IMR-90 (cell line): ENCODE measurements around the gene KRTAP10-10. TPM values are rescaled to one million over a fixed set of nuclear protein-coding genes. Genes with fewer than 3 reads are reported as not detected.
"Not testable (repeated sequence)": the region's sequence is repeated elsewhere in the genome, so short reads cannot be mapped to it uniquely, and the experiment has no call there.

ENCODE experiments used
- ATAC-seq: fragments of 200-7000 bp; cut with Tn5 transposase; 2 replicates; pipeline ENCODE4 v1.9.1; 2020; ENCODE audit warnings: low read depth, mild to moderate bottlenecking, moderate library complexity
- BruUV-seq: library from RNA; stranded (reverse); fragments of 400-500 nt; replicated peaks from 2 replicates; lab custom pipeline; 2021; lab: Mats Ljungman, UMichigan
- CTCF ChIA-PET: fragments of 300-600 bp; formaldehyde crosslinking; extraction: SDS; loops from one replicate; lab custom pipeline; 2021; ENCODE audit warnings: antibody characterized with exemption; lab: Yijun Ruan, JAX
- POLR2A ChIA-PET: fragments of 300-600 bp; sonication (Branson Sonifier 250); formaldehyde crosslinking; loops from one replicate; lab custom pipeline; 2022; ENCODE audit warnings: antibody characterized with exemption; ENCODE audit not compliant: unreplicated experiment; lab: Charles Lee
- DNase-seq: peaks from one replicate; pipeline ENCODE4 v3.0.0; 2013
- H2AFZ ChIP-seq: replicated peaks from 2 replicates; pipeline ENCODE3; 2013; ENCODE audit warnings: low read length, mild to moderate bottlenecking; ENCODE audit not compliant: poor library complexity
- H2AK5ac ChIP-seq: 2 replicates; pipeline ENCODE4 v1.6.1; 2013; ENCODE audit warnings: low read depth, low read length, inconsistent platforms
- H2AK9ac ChIP-seq: replicated peaks from 2 replicates; pipeline ENCODE3; 2013; ENCODE audit warnings: mild to moderate bottlenecking, low read depth, low read length, moderate library complexity; ENCODE audit not compliant: poor library complexity
- H2BK120ac ChIP-seq: 2 replicates; pipeline ENCODE4 v1.6.1; 2013; ENCODE audit warnings: low read depth, low read length, inconsistent platforms
- H2BK15ac ChIP-seq: 3 replicates; pipeline ENCODE4 v1.6.1; 2013; ENCODE audit warnings: low read depth, low read length, inconsistent platforms
- H2BK20ac ChIP-seq: 2 replicates; pipeline ENCODE4 v1.6.1; 2013; ENCODE audit warnings: low read depth, mild to moderate bottlenecking, inconsistent platforms, low read length, moderate library complexity
- H2BK5ac ChIP-seq: 2 replicates; pipeline ENCODE4 v1.6.1; 2013; ENCODE audit warnings: mild to moderate bottlenecking, low read depth, low read length, inconsistent platforms; ENCODE audit not compliant: poor library complexity, severe bottlenecking
- H3K14ac ChIP-seq: replicated peaks from 2 replicates; pipeline ENCODE4 v1.6.1; 2013; ENCODE audit warnings: low read depth, low read length, inconsistent platforms
- H3K18ac ChIP-seq: 2 replicates; pipeline ENCODE4 v1.6.1; 2013; ENCODE audit warnings: low read depth, low read length, control low read depth
- H3K23ac ChIP-seq: 2 replicates; pipeline ENCODE4 v1.6.1; 2013; ENCODE audit warnings: low read depth, low read length, inconsistent platforms
- H3K27ac ChIP-seq: 2 replicates; pipeline ENCODE4 v1.5.1; 2013; ENCODE audit warnings: mild to moderate bottlenecking, control low read depth, low read length; ENCODE audit not compliant: insufficient read depth
- H3K27me3 ChIP-seq: 2 replicates; pipeline ENCODE4 v1.6.1; 2013; ENCODE audit warnings: low read length; ENCODE audit not compliant: control insufficient read depth, insufficient read depth
- H3K36me3 ChIP-seq: 2 replicates; pipeline ENCODE4 v1.6.1; 2013; ENCODE audit warnings: low read length, mixed read lengths; ENCODE audit not compliant: control insufficient read depth, insufficient read depth
- H3K4ac ChIP-seq: 2 replicates; pipeline ENCODE4 v1.6.1; 2013; ENCODE audit warnings: low read depth, low read length, inconsistent platforms
- H3K4me1 ChIP-seq: 2 replicates; pipeline ENCODE4 v1.6.1; 2013; ENCODE audit warnings: low read length, mixed read lengths; ENCODE audit not compliant: control insufficient read depth, insufficient read depth
- H3K4me2 ChIP-seq: 2 replicates; pipeline ENCODE4 v1.6.1; 2013; ENCODE audit warnings: low read depth, mild to moderate bottlenecking, control low read depth, low read length, moderate library complexity
- H3K4me3 ChIP-seq: 2 replicates; pipeline ENCODE4 v1.5.1; 2013; ENCODE audit warnings: low read depth, mild to moderate bottlenecking, control low read depth, low read length, moderate library complexity; ENCODE audit not compliant: insufficient read depth
- H3K56ac ChIP-seq: 2 replicates; pipeline ENCODE4 v1.6.1; 2013; ENCODE audit warnings: low read length, inconsistent platforms; ENCODE audit not compliant: insufficient read depth; ENCODE audit errors: extremely low read depth
- H3K79me1 ChIP-seq, 2 experiments: 2 replicates each; pipeline ENCODE4 v1.6.1; 2013; ENCODE audit warnings: low read length in 2 of 2, inconsistent platforms in 1 of 2, low read depth in 1 of 2
- H3K9ac ChIP-seq: 2 replicates; pipeline ENCODE4 v1.6.1; 2013; ENCODE audit warnings: low read depth, low read length, control low read depth
- H3K9me1 ChIP-seq: 2 replicates; pipeline ENCODE4 v1.6.1; 2013; ENCODE audit warnings: low read length, inconsistent platforms; ENCODE audit not compliant: insufficient read depth
- H3K9me3 ChIP-seq: 2 replicates; pipeline ENCODE4 v1.6.1; 2013; ENCODE audit warnings: low read length; ENCODE audit not compliant: control insufficient read depth, insufficient read depth
- H4K20me1 ChIP-seq: 2 replicates; pipeline ENCODE4 v1.6.1; 2013; ENCODE audit warnings: low read length, inconsistent platforms; ENCODE audit not compliant: insufficient read depth
- H4K5ac ChIP-seq: 2 replicates; pipeline ENCODE4 v1.6.1; 2013; ENCODE audit warnings: mild to moderate bottlenecking, low read depth, low read length, control low read depth
- H4K8ac ChIP-seq, 2 experiments: 2 replicates each; pipeline ENCODE4 v1.6.1; 2013; ENCODE audit warnings: low read depth in 2 of 2, low read length in 2 of 2, control low read depth in 1 of 2, inconsistent platforms in 1 of 2
- H4K91ac ChIP-seq: 2 replicates; pipeline ENCODE4 v1.6.1; 2013; ENCODE audit warnings: low read depth, low read length, inconsistent platforms; ENCODE audit not compliant: insufficient read depth
- WGBS, 2 experiments: methylation state at CpG; one replicate each; pipeline versions ENCODE4 v1.1.5 to v1.1.7; 2013; ENCODE audit warnings: missing lambda C conversion rate in 2 of 2; ENCODE audit not compliant: insufficient read length in 1 of 2; ENCODE audit errors: extremely low coverage in 2 of 2; 5-methylcytosine and 5-hydroxymethylcytosine counted together
- dilution Hi-C: fragments of 300-500 bp; cut with HindIII; formaldehyde crosslinking; loops from one replicate; pipeline ENCODE4 v1.14.3; 2018; ENCODE audit warnings: low sequenced_read_pairs; ENCODE audit not compliant: unreplicated experiment
- in situ Hi-C: fragments of 300-500 bp; cut with MboI; formaldehyde crosslinking; loops from 3 replicates; pipeline ENCODE4 v1.14.3; 2019; ENCODE audit warnings: low sequenced_read_pairs, inconsistent platforms, mixed read lengths
- intact Hi-C: fragments of 100-400 bp; cut with micrococcal nuclease; formaldehyde crosslinking; loops from 2 replicates; pipeline ENCODE4 v1.10.0; 2022
- polyA plus RNA-seq, 3 experiments: library from polyadenylated mRNA; depleted of rRNA; stranded (reverse); fragments of >200 nt; gene quantifications; 2 replicates each; pipeline ENCODE4 v1.2.3, GENCODE V29; 2012; ENCODE audit warnings: low replicate concordance in 1 of 3
- total RNA-seq: library from RNA; depleted of rRNA; stranded (reverse); fragments of >200 nt; gene quantifications from 2 replicates; pipeline ENCODE4 v1.2.3, GENCODE V29; 2012

Gene KRTAP10-10
- total and polyA plus RNA-seq, 2 of the 4 experiments (the other 2 are of a cell fraction): not detected

DNA sequence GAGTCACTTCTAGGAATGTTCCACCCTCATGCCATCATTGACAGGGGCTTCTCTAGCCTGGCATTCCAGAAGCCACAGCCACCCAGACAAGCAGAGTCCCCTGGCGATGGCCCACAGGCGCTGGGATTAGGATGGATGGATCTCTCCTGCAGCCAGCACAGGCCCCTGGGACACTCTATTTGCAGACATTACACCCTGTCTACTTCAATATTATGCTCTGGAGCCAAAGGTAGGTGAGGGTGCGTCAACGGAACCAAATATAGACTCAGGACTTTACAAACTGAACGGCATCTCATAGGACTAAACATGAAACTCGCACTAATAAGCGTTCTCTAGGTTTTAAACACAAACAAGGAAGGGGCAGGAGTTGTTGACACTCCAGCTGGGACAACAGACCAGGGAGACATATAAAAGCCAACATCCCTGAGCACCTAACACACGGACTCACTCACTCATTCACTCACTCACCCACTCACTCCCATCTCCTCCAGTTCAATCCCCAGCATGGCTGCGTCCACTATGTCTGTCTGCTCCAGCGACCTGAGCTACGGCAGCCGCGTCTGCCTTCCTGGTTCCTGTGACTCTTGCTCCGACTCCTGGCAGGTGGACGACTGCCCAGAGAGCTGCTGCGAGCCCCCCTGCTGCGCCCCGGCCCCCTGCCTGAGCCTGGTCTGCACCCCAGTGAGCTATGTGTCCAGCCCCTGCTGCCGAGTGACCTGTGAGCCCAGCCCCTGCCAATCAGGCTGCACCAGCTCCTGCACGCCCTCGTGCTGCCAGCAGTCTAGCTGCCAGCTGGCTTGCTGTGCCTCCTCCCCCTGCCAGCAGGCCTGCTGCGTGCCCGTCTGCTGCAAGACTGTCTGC is 36.8 kb upstream of the KRTAP10-10 start, which contains the start of gene KRTAP10-7:
TSS of gene KRTAP10-7 (plus strand) at position 480 of the 861 bp plus-strand sequence. CDS start at position 505, 25 bp downstream.
- H3K23ac ChIP-seq, H4K20me1 ChIP-seq, H3K18ac ChIP-seq, H2BK20ac ChIP-seq, H2BK120ac ChIP-seq, H2BK15ac ChIP-seq, H3K9ac ChIP-seq, H3K4me2 ChIP-seq, H2AK5ac ChIP-seq, H3K79me1 ChIP-seq, intact Hi-C loops, H3K14ac ChIP-seq, H2BK5ac ChIP-seq, H3K9me3 ChIP-seq, H3K27me3 ChIP-seq, H3K4me1 ChIP-seq, H2AK9ac ChIP-seq, CTCF ChIA-PET, in situ Hi-C loops, H3K4ac ChIP-seq, H2AFZ ChIP-seq, DNase-seq, H4K8ac ChIP-seq, BruUV-seq, H3K36me3 ChIP-seq, H3K9me1 ChIP-seq, H3K27ac ChIP-seq, H4K5ac ChIP-seq, H3K56ac ChIP-seq, ATAC-seq, POLR2A ChIA-PET, H4K91ac ChIP-seq, H3K4me3 ChIP-seq, dilution Hi-C loops: not testable (repeated sequence)
- 81% methylated on average over 3 of the region's 23 CpGs; no CpG with 5 or more reads in 1 of the 2 experiments for WGBS, 2 experiments

DNA sequence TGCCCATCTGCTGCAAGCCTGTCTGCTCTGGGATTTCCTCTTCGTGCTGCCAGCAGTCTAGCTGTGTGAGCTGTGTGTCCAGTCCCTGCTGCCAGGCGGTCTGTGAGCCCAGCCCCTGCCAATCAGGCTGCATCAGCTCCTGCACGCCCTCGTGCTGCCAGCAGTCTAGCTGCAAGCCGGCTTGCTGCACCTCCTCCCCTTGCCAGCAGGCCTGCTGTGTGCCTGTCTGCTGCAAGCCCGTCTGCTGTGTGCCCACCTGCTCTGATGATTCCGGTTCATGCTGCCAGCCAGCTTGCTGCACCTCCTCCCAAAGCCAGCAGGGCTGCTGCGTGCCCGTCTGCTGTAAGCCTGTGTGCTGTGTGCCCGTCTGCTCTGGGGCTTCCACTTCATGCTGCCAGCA is 36.1 kb upstream of the KRTAP10-10 start:
- H2AFZ ChIP-seq, H3K9me1 ChIP-seq, H3K9me3 ChIP-seq, H2BK20ac ChIP-seq, intact Hi-C loops, H3K4ac ChIP-seq, H4K8ac ChIP-seq, H3K56ac ChIP-seq, H3K27me3 ChIP-seq, CTCF ChIA-PET, in situ Hi-C loops, H3K14ac ChIP-seq, H3K4me1 ChIP-seq, H4K91ac ChIP-seq, DNase-seq, H3K18ac ChIP-seq, H4K5ac ChIP-seq, H2AK9ac ChIP-seq, dilution Hi-C loops, H3K27ac ChIP-seq, H4K20me1 ChIP-seq, BruUV-seq, H3K4me2 ChIP-seq, ATAC-seq, POLR2A ChIA-PET, H3K4me3 ChIP-seq, H2BK15ac ChIP-seq, H3K79me1 ChIP-seq, H2AK5ac ChIP-seq, H3K23ac ChIP-seq, H3K9ac ChIP-seq, H2BK5ac ChIP-seq, H2BK120ac ChIP-seq, H3K36me3 ChIP-seq: not testable (repeated sequence)
- WGBS, 2 experiments: no CpG with 5 or more reads among the region's 10 CpGs
